ENCODE data around the gene RALA. TPM values are rescaled to one million over a fixed set of nuclear protein-coding genes. Genes with fewer than 3 reads are reported as not detected.
"Not testable (repeated sequence)": the region's sequence is repeated elsewhere in the genome, so short reads cannot be mapped to it uniquely, and the experiment has no call there.

RALA gene
- total RNA-seq, 1 experiment from 2014 or later, result 27.3 TPM

DNA sequence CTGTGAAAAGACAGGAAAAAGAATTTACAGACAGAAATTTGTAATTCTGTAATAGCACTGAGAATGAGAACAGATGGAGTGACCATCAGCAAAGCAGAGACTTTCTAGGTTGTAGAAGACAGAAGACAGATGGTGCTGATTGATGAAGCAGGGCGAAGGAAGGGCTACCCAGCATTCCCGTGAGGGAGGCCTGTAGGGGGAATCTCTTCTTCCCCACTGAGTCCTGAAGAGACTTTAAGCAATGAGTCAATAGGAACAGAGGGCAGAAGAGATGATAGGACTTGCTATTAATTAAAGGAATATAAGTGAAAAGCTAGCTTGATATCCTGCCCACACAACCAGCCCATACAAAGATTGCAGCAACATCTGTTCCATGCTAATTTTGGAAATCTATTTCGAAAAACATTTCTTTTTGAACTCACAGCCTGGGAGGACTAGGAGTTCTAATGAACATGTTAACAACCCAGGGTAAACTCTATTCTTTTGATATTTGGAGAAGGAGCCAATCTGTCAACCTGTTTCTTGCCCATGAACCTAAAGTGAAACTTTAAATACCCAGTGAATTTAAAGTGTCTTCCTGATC, 44.1 kb downstream of the RALA start:
- ATAC-seq, result no peak
- DNase-seq (ENCODE audit: low read depth, low spot score), result no peak
- ChIA-PET CTCF (no interaction called here), POLR2A (no interaction called here), RAD21 (ENCODE audit: low non-redundant PET in 1 of 2, low total read pairs in 2 of 2, uncharacterized antibody in 2 of 2, unreplicated experiment in 2 of 2) (no interaction called here)
- no peak overlapping the region for H3K27ac ChIP-seq (ENCODE audit: low read depth, low read length)
- no peaks in the 10 kb centered on the region for H3K36me3 ChIP-seq (ENCODE audit: control insufficient read depth in 1 of 2, insufficient read depth in 2 of 2, low read length in 2 of 2)
- peaks cover 6% of the 10 kb centered on the region for H3K79me2 ChIP-seq (ENCODE audit: insufficient read depth, low read length)
- no TSS peak for BruUV-seq (replicated peaks)
- no peaks in the 10 kb centered on the region for H3K27me3 ChIP-seq (ENCODE audit: insufficient read depth, low read length)
- intact Hi-C loops (cut with micrococcal nuclease), result no loop called here
- H3K4me2 ChIP-seq (ENCODE audit: low read length), result no peak overlapping the region
- H4K20me1 ChIP-seq (ENCODE audit: insufficient read depth), result no peaks in the 10 kb centered on the region; the same call in 1 of the 2 replicates
- H3K4me3 ChIP-seq (replicated peaks in 1 of 2; ENCODE audit: low read depth in 1 of 2, low read length in 2 of 2), result no peak overlapping the region
- no peaks in the 10 kb centered on the region for H3K9me2 ChIP-seq (ENCODE audit: insufficient read depth)
- peaks cover 0 to 8% of the 10 kb centered on the region in 2 experiments; a peak in 1 of 4 replicates for H3K4me1 ChIP-seq (ENCODE audit: control insufficient read depth in 1 of 2, insufficient read depth in 2 of 2, low read length in 2 of 2)
- no peak overlapping the region for H2AFZ ChIP-seq (ENCODE audit: low read depth, low read length, poor library complexity, severe bottlenecking)
- no peak overlapping the region for H3K9ac ChIP-seq (ENCODE audit: low read length)
- TF ChIP-seq SIN3A (IDR thresholded peaks at IDR 0.05; ENCODE audit: low read depth), result no peak
- no peak for TF ChIP-seq SP1 (IDR thresholded peaks at IDR 0.05; ENCODE audit: low read depth)
- TF ChIP-seq, protein P1, sequence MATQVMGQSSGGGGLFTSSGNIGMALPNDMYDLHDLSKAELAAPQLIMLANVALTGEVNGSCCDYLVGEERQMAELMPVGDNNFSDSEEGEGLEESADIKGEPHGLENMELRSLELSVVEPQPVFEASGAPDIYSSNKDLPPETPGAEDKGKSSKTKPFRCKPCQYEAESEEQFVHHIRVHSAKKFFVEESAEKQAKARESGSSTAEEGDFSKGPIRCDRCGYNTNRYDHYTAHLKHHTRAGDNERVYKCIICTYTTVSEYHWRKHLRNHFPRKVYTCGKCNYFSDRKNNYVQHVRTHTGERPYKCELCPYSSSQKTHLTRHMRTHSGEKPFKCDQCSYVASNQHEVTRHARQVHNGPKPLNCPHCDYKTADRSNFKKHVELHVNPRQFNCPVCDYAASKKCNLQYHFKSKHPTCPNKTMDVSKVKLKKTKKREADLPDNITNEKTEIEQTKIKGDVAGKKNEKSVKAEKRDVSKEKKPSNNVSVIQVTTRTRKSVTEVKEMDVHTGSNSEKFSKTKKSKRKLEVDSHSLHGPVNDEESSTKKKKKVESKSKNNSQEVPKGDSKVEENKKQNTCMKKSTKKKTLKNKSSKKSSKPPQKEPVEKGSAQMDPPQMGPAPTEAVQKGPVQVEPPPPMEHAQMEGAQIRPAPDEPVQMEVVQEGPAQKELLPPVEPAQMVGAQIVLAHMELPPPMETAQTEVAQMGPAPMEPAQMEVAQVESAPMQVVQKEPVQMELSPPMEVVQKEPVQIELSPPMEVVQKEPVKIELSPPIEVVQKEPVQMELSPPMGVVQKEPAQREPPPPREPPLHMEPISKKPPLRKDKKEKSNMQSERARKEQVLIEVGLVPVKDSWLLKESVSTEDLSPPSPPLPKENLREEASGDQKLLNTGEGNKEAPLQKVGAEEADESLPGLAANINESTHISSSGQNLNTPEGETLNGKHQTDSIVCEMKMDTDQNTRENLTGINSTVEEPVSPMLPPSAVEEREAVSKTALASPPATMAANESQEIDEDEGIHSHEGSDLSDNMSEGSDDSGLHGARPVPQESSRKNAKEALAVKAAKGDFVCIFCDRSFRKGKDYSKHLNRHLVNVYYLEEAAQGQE (IDR thresholded peaks at IDR 0.05; ENCODE audit: low read depth), result no peak
- no peak for TF ChIP-seq RAD21 (IDR thresholded peaks at IDR 0.05; ENCODE audit: low read depth)
- no peak for TF ChIP-seq FOSL1 (IDR thresholded peaks at IDR 0.05; ENCODE audit: low read depth)
- TF ChIP-seq, protein P2, sequence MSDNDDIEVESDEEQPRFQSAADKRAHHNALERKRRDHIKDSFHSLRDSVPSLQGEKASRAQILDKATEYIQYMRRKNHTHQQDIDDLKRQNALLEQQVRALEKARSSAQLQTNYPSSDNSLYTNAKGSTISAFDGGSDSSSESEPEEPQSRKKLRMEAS (IDR thresholded peaks at IDR 0.05), result no peak
- TF ChIP-seq EZH2phosphoT487 (IDR thresholded peaks at IDR 0.05; ENCODE audit: borderline replicate concordance), result no peak
- no peak for TF ChIP-seq EZH2 (IDR thresholded peaks at IDR 0.05)
- no peak for TF ChIP-seq CBX3 (IDR thresholded peaks at IDR 0.05; ENCODE audit: low read depth)
- H3K9me3 ChIP-seq (ENCODE audit: control insufficient read depth in 1 of 2, insufficient read depth in 1 of 2, low read depth in 1 of 2, low read length in 2 of 2), result no peaks in the 10 kb centered on the region

DNA sequence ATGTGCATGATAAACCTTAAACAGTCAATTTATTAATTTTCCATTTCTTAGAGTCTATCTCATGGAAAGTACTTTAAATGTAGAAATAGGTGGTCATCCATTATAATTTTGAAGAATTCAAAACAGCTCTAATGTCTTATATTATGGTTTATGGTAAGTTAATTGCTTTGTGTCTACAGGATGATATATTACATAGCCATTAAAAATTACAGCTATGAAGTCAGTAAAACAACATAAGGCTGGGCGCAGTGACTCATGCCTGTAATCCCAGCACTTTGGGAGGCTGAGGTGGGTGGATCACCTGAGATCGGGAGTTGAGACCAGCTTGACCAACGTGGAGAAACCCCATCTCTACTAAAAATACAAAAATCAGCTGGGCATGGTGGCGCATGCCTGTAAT, 44.9 kb downstream of the RALA start:
- H3K79me2 ChIP-seq (ENCODE audit: insufficient read depth, low read length); ATAC-seq; BruUV-seq (replicated peaks); DNase-seq (ENCODE audit: low read depth, low spot score); H3K4me2 ChIP-seq (ENCODE audit: low read length); H3K9ac ChIP-seq (ENCODE audit: low read length); H4K20me1 ChIP-seq (ENCODE audit: insufficient read depth); H3K27me3 ChIP-seq (ENCODE audit: insufficient read depth, low read length); intact Hi-C loops (cut with micrococcal nuclease); H3K4me3 ChIP-seq (replicated peaks in 1 of 2; ENCODE audit: low read depth in 1 of 2, low read length in 2 of 2); RAD21 ChIA-PET (ENCODE audit: low non-redundant PET in 1 of 2, low total read pairs in 2 of 2, uncharacterized antibody in 2 of 2, unreplicated experiment in 2 of 2); CTCF ChIA-PET; H3K27ac ChIP-seq (ENCODE audit: low read depth, low read length); H3K36me3 ChIP-seq (ENCODE audit: control insufficient read depth in 1 of 2, insufficient read depth in 2 of 2, low read length in 2 of 2); H3K9me2 ChIP-seq (ENCODE audit: insufficient read depth); H3K4me1 ChIP-seq (ENCODE audit: control insufficient read depth in 1 of 2, insufficient read depth in 2 of 2, low read length in 2 of 2); H2AFZ ChIP-seq (ENCODE audit: low read depth, low read length, poor library complexity, severe bottlenecking); H3K9me3 ChIP-seq (ENCODE audit: control insufficient read depth in 1 of 2, insufficient read depth in 1 of 2, low read depth in 1 of 2, low read length in 2 of 2); POLR2A ChIA-PET: not testable (repeated sequence)
